Measurements from ENCODE around the gene FOXA3.

FOXA3 gene

DNA sequence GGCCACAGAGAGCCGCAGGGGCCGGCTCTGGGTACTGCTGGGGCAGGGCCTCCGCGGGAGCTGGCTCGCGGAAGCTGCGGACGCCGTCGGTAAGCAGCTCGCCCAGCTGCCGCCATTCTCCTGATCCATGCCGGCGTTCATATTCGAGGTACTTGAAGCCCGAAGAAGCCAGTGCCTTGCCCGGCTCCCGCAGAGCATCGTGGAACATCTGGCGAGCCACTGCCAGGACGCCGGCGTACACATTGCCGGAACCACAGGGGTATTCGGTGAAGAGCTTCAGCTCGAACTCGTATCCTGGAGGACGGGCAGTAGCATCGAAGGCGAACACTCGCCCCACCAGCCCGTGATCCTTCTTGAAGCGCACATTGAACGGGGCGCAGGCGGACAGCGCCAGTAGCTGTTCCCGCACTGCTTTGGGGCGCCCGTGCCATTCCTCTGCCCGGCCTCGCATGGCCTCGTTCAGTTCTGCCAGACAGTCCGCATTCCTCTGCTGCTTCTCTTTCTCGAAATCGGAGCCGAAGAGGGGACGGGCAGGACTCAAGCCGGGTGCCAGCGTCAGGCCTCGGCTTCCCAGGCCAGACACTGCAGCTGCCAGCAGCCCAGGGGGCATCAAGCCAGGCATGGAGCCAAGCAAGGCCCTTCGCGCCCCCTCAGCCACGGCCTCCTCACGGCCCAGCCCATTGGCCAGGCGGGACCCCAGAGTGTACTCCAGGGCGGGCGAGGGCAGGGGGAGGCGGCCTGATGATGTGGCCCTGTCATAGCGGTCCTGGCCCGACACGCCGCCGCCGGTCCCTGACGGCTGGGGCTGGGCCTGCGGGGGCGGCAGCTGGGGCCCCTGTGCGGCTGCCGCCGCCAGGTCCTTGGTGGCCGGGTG lies 20.8 kb downstream of the FOXA3 start:
- H3K4me3 ChIP-seq (ENCODE audit: low read depth, low read length): peak overlapping the region; percentile 51
- TF ChIP-seq CTCF (IDR thresholded peaks at IDR 0.05; ENCODE audit: control insufficient read depth, extremely low read depth, insufficient read depth): no peak
- DNase-seq (ENCODE audit: low read depth): no peak

DNA sequence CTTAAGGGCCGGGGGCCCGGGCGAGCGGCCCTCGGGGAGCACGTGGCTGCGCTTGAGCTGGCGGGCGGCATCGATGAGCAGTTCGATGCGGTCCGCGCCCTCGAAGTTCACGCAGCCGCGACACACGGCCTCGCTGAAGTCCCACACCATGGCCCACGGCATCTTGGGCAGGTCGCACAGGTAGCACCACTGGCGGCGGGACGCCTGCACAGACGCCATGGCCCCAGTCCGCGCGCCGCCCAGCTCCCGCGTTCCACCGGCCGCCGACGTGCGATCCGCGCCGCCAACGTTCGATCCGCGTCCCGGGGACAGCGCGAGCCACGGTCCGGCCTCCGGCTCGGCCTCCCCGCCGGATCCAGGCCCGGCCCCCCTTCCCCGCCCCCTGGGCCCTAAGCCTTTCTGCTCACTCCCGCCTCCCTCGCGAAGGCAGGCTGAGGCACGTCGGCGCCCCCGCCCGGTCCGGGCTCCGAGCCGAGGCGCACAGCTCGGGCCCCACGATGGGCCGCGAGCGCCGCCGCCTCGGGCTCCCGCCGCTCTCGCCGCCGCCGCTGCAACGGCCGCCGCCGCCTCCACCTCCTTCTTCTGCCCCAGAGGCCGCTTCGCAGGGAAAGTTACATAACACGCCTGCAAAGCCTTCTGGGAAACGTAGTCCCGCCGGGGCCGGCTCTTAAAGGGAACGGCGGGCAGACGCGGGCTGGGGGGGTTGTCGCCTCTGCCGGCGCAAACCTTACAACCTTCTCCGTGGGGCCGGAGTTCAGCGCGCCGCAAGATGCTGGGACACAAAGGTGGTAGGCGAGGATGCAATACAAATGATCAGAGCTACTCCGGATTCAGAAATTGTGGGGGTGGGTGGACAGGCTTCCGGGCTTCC lies 21.7 kb downstream of the FOXA3 start, which contains the start of gene IRF2BP1:
Gene IRF2BP1 (minus strand): TSS at position 586 of the 871 bp plus-strand sequence. CDS start 367 bp downstream, at position 219.
- peak within 1 kb of the TSS; percentile 51 for H3K4me3 ChIP-seq (ENCODE audit: low read depth, low read length)
- TF ChIP-seq CTCF (IDR thresholded peaks at IDR 0.05; ENCODE audit: control insufficient read depth, extremely low read depth, insufficient read depth): no peak
- no peak for DNase-seq (ENCODE audit: low read depth)

DNA sequence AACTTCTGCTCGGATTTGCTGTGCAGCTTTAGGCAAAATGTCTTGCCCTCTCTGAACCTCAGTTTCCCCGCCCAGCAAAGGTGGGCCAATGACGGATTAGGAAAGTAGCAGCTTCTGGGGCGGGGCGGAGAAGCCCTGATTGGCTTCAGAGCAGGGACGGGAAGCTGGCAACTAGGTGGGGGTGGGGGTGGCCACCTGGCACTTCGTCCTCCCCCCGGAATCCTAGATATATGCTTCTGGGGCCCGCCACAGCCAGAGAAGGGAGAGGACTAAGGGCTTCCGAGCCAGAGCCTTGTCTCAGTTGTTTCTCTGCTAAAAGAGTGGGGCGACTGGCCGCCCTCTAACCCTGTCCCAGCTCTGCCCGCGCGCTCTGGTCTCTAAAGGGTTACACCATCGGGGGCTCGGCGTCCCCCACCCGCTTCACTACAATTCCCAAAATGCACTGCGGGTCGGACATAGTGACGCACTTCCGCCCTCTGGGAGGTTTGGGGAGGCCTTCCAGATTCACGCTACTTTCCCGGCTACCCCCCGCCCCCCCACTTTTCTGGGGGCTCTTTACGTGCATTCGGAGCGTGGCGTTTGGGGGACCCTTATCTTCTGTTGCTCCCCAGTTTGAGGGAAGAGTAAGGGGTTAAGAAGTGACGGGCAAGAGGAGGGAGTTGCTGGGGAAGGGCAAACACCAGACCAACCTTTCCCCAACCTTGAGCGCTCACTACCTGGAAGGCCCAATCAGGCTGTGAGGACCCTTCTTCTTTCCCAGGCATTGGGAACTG lies 22.5 kb downstream of the FOXA3 start:
- peak overlapping the region; percentile 51 for H3K4me3 ChIP-seq (ENCODE audit: low read depth, low read length)
- DNase-seq (ENCODE audit: low read depth): peak; percentile 73
- TF ChIP-seq CTCF (IDR thresholded peaks at IDR 0.05; ENCODE audit: control insufficient read depth, extremely low read depth, insufficient read depth): no peak

GRCh38 chr19:45887200-45887710 lies 23.1 kb downstream of the FOXA3 start:
- H3K4me3 ChIP-seq (ENCODE audit: low read depth, low read length): peak overlapping the region; percentile 51
- DNase-seq (ENCODE audit: low read depth): no peak
- no peak for TF ChIP-seq CTCF (IDR thresholded peaks at IDR 0.05; ENCODE audit: control insufficient read depth, extremely low read depth, insufficient read depth)

- DNase-seq (ENCODE audit: low read depth): no peak
- H3K4me3 ChIP-seq (ENCODE audit: low read depth, low read length): no peak overlapping the region
- TF ChIP-seq CTCF (IDR thresholded peaks at IDR 0.05; ENCODE audit: control insufficient read depth, extremely low read depth, insufficient read depth): no peak
Measured at GRCh38 chr19:45889210-45889885, 25.2 kb downstream of the FOXA3 start.

GRCh38 chr19:45890877-45891276 lies 26.8 kb downstream of the FOXA3 start:
- no peak for DNase-seq (ENCODE audit: low read depth)
- TF ChIP-seq CTCF (IDR thresholded peaks at IDR 0.05; ENCODE audit: control insufficient read depth, extremely low read depth, insufficient read depth): no peak
- no peak overlapping the region for H3K4me3 ChIP-seq (ENCODE audit: low read depth, low read length)
